T-helper 2 cell treated with Interferon-gamma antibody and Interleukin-4, amounts not matched to agents 100 ng/mL and 5 ng/mL, for 36 hours (primary cell): Measurements from ENCODE around the gene DPH5. TPM values are rescaled to one million over a fixed set of nuclear protein-coding genes. Genes with fewer than 3 reads are reported as not detected.
"Not testable (repeated sequence)": the region's sequence is repeated elsewhere in the genome, so short reads cannot be mapped to it uniquely, and the experiment has no call there.

Source experiments
- intact Hi-C: fragments of 100-400 bp; cut with micrococcal nuclease; formaldehyde crosslinking; loops from one replicate; pipeline ENCODE4 v1.15.1; 2023
- total RNA-seq: library from RNA; stranded (reverse); gene quantifications from 2 replicates; pipeline ENCODE4 v1.2.3, GENCODE V29; 2022

The DPH5 gene
- total RNA-seq, 1 donor from 2014 or later: 39.7 TPM

GRCh38 chr1:100947816-100948215 lies 77.8 kb downstream of the DPH5 start:
- intact Hi-C loops: loop anchor here (2.0 kb wide), 1 partner anchor 21 kb away; no protein-coding TSS in a partner anchor

DNA sequence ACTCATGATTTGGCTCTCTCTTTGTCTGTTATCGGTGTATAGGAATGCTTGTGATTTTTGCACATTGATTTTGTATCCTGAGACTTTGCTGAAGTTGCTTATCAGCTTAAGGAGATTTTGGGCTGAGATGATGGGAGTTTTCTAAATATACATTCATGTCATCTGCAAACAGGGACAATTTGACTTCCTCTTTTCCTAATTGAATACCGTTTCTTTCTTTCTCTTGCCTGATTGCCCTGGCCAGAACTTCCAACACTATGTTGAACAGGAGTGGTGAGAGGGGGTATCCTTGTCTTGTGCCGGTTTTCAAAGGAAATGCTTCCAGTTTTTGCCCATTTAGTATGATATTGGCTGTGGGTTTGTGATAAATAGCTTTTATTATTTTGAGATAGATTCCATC lies 79.5 kb downstream of the DPH5 start:
- intact Hi-C loops: not testable (repeated sequence)

DNA sequence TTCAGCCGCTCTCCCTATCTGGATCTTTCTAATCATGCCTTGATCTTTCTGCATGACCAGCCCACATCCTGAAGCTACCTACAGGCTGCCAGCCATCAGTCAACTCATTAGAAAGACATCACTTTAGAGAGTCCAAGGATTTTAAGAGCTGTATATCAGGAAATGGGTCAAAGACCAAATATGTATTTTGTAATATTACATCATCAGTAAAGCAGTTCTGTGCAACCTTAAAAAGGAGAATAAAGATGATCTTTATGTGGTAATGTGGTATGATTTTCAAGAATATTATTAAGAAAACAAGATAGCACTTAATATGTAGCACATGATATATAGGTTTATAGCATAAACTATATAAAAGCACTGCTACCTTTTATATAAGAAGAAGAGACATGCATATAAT lies 82.1 kb downstream of the DPH5 start:
- intact Hi-C loops: no loop called here

GRCh38 chr1:100942304-100943046 lies 83.1 kb downstream of the DPH5 start:
- intact Hi-C loops: no loop called here

GRCh38 chr1:100941580-100942216 lies 83.9 kb downstream of the DPH5 start:
- intact Hi-C loops: no loop called here

- intact Hi-C loops: no loop called here
Observed at GRCh38 chr1:100941098-100941527, 84.5 kb downstream of the DPH5 start.

Other genes with a start within 250 kb of the DPH5 start
- gene EXTL2, start 130.9 kb downstream of the DPH5 start, total RNA-seq: 2.7 and 3.2 TPM in 2 replicates
- gene SLC30A7, start 129.7 kb downstream of the DPH5 start, total RNA-seq: 37.9 and 39.1 TPM in 2 replicates
- gene S1PR1, start 211.2 kb upstream of the DPH5 start, total RNA-seq: 229 and 236 TPM in 2 replicates